Stimulated activated CD8-positive, alpha-beta memory T cell treated with anti-CD3 and anti-CD28 coated beads, Interleukin-2, amount 100 ng/mL, for 1 hour (primary cell): ENCODE measurements around the gene BMP8B.
"Not testable (repeated sequence)": the region's sequence is repeated elsewhere in the genome, so short reads cannot be mapped to it uniquely, and the experiment has no call there.

Experiments used
- DNase-seq, 2 donors: peaks; one replicate each; pipeline ENCODE4 v3.0.0-alpha.2; 2020; ENCODE audit warnings: low read depth in 2 of 2

Gene BMP8B

GRCh38 chr1:39777896-39778295 is 10.8 kb downstream of the BMP8B start:
- not testable (repeated sequence) for DNase-seq

- DNase-seq, result no peak
Measured at GRCh38 chr1:39777306-39777705, 11.4 kb downstream of the BMP8B start.

- DNase-seq, result no peak
Measured at GRCh38 chr1:39776886-39777285, 11.8 kb downstream of the BMP8B start.

- DNase-seq, result no peak
Measured at GRCh38 chr1:39776400-39776713, 12.3 kb downstream of the BMP8B start.

GRCh38 chr1:39775676-39776399 is 12.8 kb downstream of the BMP8B start:
- not testable (repeated sequence) for DNase-seq

GRCh38 chr1:39775141-39775540 is 13.5 kb downstream of the BMP8B start:
- not testable (repeated sequence) for DNase-seq

- DNase-seq, result not testable (repeated sequence)
Measured at GRCh38 chr1:39773369-39773979, 15.2 kb downstream of the BMP8B start.

- not testable (repeated sequence) for DNase-seq
Measured at GRCh38 chr1:39771022-39771532, 17.6 kb downstream of the BMP8B start, which contains the start of gene OXCT2. TSS of gene OXCT2 (minus strand) at chr1:39771348. CDS start at chr1:39771255, 93 bp downstream.

GRCh38 chr1:39770100-39771021 is 18.3 kb downstream of the BMP8B start:
- DNase-seq, result not testable (repeated sequence)

- not testable (repeated sequence) for DNase-seq
Measured at GRCh38 chr1:39769502-39769901, 19.2 kb downstream of the BMP8B start.

GRCh38 chr1:39766466-39766865 is 22.2 kb downstream of the BMP8B start:
- DNase-seq, result not testable (repeated sequence)

GRCh38 chr1:39764512-39764911 is 24.2 kb downstream of the BMP8B start:
- DNase-seq, result not testable (repeated sequence)

GRCh38 chr1:39763619-39764374 is 24.9 kb downstream of the BMP8B start:
- DNase-seq, result not testable (repeated sequence)

- DNase-seq, result no peak
Measured at GRCh38 chr1:39762550-39763540, 25.8 kb downstream of the BMP8B start.

- no peak for DNase-seq
Measured at GRCh38 chr1:39761557-39762260, 27.0 kb downstream of the BMP8B start.

GRCh38 chr1:39761016-39761415 is 27.6 kb downstream of the BMP8B start:
- no peak for DNase-seq

GRCh38 chr1:39760074-39761008 is 28.3 kb downstream of the BMP8B start:
- no peak for DNase-seq

GRCh38 chr1:39759436-39759726 is 29.3 kb downstream of the BMP8B start:
- no peak for DNase-seq
